Activated naive CD8-positive, alpha-beta T cell treated with anti-CD3 and anti-CD28 coated beads, Interleukin-2, amount 10 ng/mL, durations not matched to agents 7 days and 5 days (primary cell): ENCODE measurements around the gene FAF1. TPM values are rescaled to one million over a fixed set of nuclear protein-coding genes. Genes with fewer than 3 reads are reported as not detected.

Experiments used
- ATAC-seq: fragments of 150-1000 bp; cut with Tn5 transposase; one replicate; pipeline ENCODE4 v1.10.0; 2021; ENCODE audit warnings: low read depth, moderate library complexity
- POLR2A ChIA-PET: fragments of 350-600 bp; sonication (Branson Sonifier 250); formaldehyde crosslinking; loops from one replicate; lab custom pipeline; 2021; ENCODE audit warnings: antibody characterized with exemption; lab: Charles Lee
- DNase-seq: peaks from one replicate; pipeline ENCODE4 v3.0.0; 2021
- H3K27ac Mint-ChIP-seq: one replicate; pipeline ENCODE4 v1.8.0; 2022; ENCODE audit warnings: mild to moderate bottlenecking, mixed read lengths
- H3K27me3 Mint-ChIP-seq: one replicate; pipeline ENCODE4 v1.8.0; 2022; ENCODE audit warnings: mild to moderate bottlenecking, moderate library complexity, mixed read lengths
- H3K36me3 Mint-ChIP-seq: one replicate; pipeline ENCODE4 v1.8.0; 2021; ENCODE audit warnings: mild to moderate bottlenecking, mixed read lengths
- H3K4me1 Mint-ChIP-seq: one replicate; pipeline ENCODE4 v1.8.0; 2021; ENCODE audit warnings: mixed read lengths
- H3K4me3 Mint-ChIP-seq: one replicate; pipeline ENCODE4 v1.8.0; 2022; ENCODE audit warnings: mild to moderate bottlenecking, moderate library complexity, mixed read lengths
- H3K9me3 Mint-ChIP-seq: one replicate; pipeline ENCODE4 v1.8.0; 2021; ENCODE audit warnings: mixed read lengths
- total RNA-seq, 2 experiments: library from RNA; stranded (reverse); gene quantifications; one replicate each; pipeline ENCODE4 v1.2.3, GENCODE V29; 2021

FAF1 gene
- total RNA-seq, 2 experiments from 2014 or later, result 70.3 to 75.2 TPM

DNA sequence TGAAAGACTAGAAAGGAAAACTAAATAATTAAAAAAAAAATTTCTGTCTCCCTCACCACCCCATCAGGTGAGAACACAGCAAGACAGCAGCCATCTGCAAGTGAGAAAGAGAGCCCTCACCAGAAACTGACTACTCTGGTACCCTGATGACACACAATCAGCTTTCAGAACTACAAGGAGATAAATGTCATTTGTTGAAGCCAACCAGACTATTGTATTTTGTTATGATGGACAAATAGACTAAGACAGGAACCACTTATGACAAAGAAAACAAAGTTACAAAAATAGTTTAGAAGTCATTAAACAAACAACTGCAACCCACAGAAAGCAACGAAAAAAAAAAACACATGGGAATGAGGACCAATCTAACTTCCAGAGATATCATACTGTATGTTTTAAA is 98.3 kb downstream of the FAF1 start:
- Mint-ChIP-seq H3K27ac (no peak overlapping the region), H3K27me3 (no peaks in the 10 kb centered on the region), H3K36me3 (peaks cover 39% of the 10 kb centered on the region), H3K9me3 (peaks cover 31% of the 10 kb centered on the region), H3K4me3 (no peak overlapping the region), H3K4me1 (peaks cover 4% of the 10 kb centered on the region)
- POLR2A ChIA-PET, result no interaction called here
- no peak for DNase-seq
- ATAC-seq, result no peak

DNA sequence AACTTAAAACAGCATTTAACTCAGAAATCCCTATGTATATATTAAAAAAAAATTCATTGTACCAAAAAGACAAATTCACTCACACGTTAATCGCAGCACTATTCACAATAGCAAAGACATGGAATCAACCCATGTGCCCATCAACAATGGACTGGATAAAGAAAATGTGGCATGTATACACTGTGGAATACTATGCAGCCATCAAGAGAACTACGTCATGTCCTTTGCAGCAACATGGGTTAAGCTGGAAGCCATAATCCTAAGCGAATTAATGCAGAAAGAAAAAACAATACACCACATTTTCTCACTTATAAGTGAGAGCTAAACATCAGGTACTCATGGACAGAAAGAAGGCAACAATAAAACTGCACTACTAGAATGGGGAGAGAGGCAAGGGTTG is 99.4 kb downstream of the FAF1 start:
- DNase-seq, result no peak
- ATAC-seq, result no peak
- Mint-ChIP-seq H3K36me3 (peaks cover 41% of the 10 kb centered on the region), H3K27ac (no peak overlapping the region), H3K4me1 (peaks cover 8% of the 10 kb centered on the region), H3K4me3 (no peak overlapping the region), H3K9me3 (peaks cover 27% of the 10 kb centered on the region), H3K27me3 (no peaks in the 10 kb centered on the region)
- POLR2A ChIA-PET, result no interaction called here

DNA sequence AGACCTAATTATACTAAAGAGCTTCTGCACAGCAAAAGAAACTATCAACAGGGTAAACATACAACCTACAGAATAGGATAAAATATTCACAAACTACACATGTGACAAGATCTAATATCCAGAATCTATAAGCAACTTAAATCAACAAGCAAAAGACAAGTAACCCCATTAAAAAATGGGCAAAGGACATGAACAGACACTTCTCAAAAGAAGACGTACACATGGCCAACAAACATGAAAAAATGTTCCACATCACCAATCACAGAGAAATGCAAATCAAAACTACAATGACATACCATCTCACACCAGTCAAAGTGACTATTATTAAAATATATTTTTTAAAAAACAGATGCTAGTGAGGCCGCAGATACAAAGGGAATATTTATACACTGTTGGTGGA is 99.8 kb downstream of the FAF1 start:
- POLR2A ChIA-PET, result no interaction called here
- H3K36me3 Mint-ChIP-seq, result peaks cover 41% of the 10 kb centered on the region
- DNase-seq, result no peak
- no peak overlapping the region for H3K27ac Mint-ChIP-seq
- H3K4me1 Mint-ChIP-seq, result peaks cover 8% of the 10 kb centered on the region
- H3K4me3 Mint-ChIP-seq, result no peak overlapping the region
- no peaks in the 10 kb centered on the region for H3K27me3 Mint-ChIP-seq
- H3K9me3 Mint-ChIP-seq, result peaks cover 27% of the 10 kb centered on the region
- ATAC-seq, result no peak

DNA sequence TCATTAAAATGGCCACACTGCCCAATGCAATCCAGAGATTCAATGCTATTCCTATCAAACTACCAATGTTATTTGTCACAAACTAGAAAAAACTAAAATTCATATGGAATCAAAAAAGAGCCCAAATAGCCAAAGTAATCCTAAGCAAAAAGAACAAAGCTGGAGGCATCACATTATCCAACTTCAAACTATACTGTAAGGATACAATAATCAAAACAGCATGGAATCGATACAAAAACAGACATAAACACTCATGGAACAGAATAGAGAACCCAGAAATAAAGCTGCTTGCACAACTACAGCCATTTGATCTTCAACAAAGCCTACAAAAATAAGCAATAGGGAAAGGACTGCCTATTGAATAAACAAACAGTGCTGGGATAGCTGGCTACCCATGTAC is 100.4 kb downstream of the FAF1 start:
- H3K27ac Mint-ChIP-seq, result no peak overlapping the region
- ATAC-seq (no peak), DNase-seq (no peak)
- peaks cover 8% of the 10 kb centered on the region for H3K4me1 Mint-ChIP-seq
- H3K27me3 Mint-ChIP-seq, result no peaks in the 10 kb centered on the region
- peaks cover 27% of the 10 kb centered on the region for H3K9me3 Mint-ChIP-seq
- POLR2A ChIA-PET, result no interaction called here
- peaks cover 41% of the 10 kb centered on the region for H3K36me3 Mint-ChIP-seq
- H3K4me3 Mint-ChIP-seq, result no peak overlapping the region

DNA sequence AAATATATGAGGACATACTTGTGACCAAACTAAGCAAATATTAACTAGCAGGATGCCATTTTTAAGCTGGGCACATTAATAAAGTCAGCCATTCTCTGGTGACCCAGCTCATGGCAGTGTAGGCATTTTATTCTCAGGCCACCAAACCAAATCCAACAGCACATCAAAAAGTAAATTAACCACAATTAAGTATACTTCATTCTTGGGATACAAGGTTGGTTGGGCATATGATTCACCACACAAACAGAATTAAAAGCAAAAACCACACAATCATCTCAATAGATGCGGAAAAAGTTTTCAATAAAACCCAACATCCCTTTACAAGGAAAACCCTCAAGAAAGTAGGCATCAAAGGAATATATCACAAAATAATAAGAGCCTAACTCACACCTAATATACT is 101.3 kb downstream of the FAF1 start:
- DNase-seq (no peak), ATAC-seq (no peak)
- Mint-ChIP-seq H3K27me3 (no peaks in the 10 kb centered on the region), H3K4me1 (peaks cover 8% of the 10 kb centered on the region), H3K9me3 (peaks cover 27% of the 10 kb centered on the region), H3K36me3 (peaks cover 41% of the 10 kb centered on the region), H3K4me3 (no peak overlapping the region), H3K27ac (no peak overlapping the region)
- POLR2A ChIA-PET, result no interaction called here

DNA sequence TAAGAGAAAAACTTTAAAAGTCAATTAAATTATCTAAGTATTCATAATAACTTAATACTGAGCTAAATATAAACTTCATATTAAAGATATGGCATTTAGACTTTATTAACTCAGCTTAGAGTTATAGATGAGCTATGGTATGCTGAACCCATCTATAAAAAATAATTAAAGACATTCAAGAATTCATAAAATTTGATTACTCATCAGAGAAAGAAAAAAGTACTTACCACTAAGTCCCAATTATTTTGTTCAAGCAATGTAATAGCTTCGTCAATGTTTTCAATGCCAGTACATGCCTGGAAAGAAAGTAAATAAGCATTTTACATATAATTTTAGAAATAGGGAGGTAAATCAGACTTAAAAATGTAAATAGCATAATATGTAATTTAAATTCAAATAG is 102.4 kb downstream of the FAF1 start:
- peaks cover 37% of the 10 kb centered on the region for H3K36me3 Mint-ChIP-seq
- POLR2A ChIA-PET, result interaction anchor here (0.6 kb wide), 1 partner anchor 435 kb away, joined by 3 read pairs; no protein-coding TSS in a partner anchor
- H3K27ac Mint-ChIP-seq, result no peak overlapping the region
- H3K27me3 Mint-ChIP-seq, result no peaks in the 10 kb centered on the region
- peaks cover 8% of the 10 kb centered on the region for H3K4me1 Mint-ChIP-seq
- no peak for DNase-seq
- H3K9me3 Mint-ChIP-seq, result peaks cover 24% of the 10 kb centered on the region
- no peak overlapping the region for H3K4me3 Mint-ChIP-seq
- ATAC-seq, result no peak

DNA sequence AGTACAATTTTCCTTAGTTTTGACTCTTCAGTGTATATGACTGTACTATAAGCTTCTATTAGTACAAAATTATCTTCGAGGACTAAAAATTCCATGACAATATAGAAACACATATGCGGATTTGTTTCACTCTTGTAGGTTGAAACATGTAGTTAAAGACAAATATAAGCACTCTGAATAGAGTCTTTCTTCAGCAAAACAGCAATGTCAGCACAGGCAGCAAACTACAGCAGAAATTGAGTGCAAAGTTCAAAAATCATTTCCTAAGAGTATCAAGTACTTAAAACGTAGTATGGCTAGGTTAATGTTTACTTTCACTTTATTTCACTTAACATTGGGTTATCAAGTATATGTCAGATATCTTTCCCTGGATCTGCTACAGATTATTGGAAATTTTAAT is 106.7 kb downstream of the FAF1 start:
- Mint-ChIP-seq H3K4me1 (peaks cover 5% of the 10 kb centered on the region), H3K27me3 (no peaks in the 10 kb centered on the region), H3K4me3 (no peak overlapping the region), H3K9me3 (peaks cover 3% of the 10 kb centered on the region), H3K27ac (no peak overlapping the region), H3K36me3 (peaks cover 16% of the 10 kb centered on the region)
- POLR2A ChIA-PET, result no interaction called here
- ATAC-seq (no peak), DNase-seq (no peak)

DNA sequence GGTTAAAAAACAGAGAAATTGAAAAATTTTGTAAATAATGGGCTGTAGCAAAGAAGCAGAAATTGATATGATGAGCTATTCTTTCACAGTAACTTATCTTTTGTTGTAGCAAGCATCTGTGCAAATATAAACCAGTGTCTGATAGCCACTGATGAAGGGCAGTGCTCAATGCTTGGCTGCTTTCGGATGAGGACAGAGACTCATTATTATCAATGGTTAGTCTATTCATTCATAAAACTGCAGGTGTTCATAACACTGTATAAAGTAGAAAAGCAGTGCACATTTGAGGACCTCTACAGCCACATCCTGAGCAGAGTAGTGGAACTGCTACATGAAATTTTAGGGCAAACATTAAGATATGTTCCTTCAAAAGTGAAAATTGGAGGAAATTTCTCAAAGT is 107.2 kb downstream of the FAF1 start:
- peaks cover 3% of the 10 kb centered on the region for H3K9me3 Mint-ChIP-seq
- H3K27ac Mint-ChIP-seq, result no peak overlapping the region
- no peak overlapping the region for H3K4me3 Mint-ChIP-seq
- DNase-seq, result no peak
- H3K4me1 Mint-ChIP-seq, result peaks cover 5% of the 10 kb centered on the region
- POLR2A ChIA-PET, result no interaction called here
- peaks cover 19% of the 10 kb centered on the region for H3K36me3 Mint-ChIP-seq
- no peaks in the 10 kb centered on the region for H3K27me3 Mint-ChIP-seq
- no peak for ATAC-seq

DNA sequence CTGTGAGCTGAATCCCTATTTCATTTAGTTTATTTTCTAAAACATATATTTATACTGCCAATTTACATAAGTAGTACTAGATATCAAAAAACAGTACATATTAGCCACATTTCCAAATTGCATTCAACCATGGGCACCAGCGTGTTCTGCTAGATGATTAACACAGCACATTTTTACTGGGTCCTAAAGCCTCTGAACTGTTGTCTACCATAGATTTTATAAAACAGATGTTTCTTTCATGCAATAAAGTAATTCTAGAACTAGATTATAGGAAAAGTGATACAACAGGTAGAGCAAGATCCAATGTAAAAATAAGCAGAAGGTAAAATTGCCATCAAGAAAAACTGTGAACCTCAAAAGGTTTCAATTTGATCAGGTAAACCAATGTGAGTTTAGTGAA is 108.6 kb downstream of the FAF1 start:
- peaks cover 5% of the 10 kb centered on the region for H3K4me1 Mint-ChIP-seq

DNA sequence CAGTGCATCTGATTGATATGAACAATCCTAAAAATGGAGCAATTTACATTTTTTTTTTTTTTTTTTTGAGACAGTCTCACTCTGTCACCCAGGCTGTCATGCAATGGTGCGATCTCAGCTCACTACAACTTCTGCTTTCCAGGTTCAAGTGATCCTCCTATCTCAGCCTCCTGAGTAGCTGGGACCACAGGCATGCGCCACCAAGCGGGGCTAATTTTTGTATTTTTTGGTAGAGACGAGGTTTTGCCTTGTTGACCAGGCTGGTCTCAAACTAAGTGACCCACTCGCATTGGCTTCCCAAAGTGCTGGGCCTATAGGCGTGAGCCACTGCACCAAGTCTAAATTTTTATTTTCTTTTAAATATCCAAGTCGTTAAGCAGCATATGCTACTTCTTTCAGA is 109.0 kb downstream of the FAF1 start:
- peaks cover 9% of the 10 kb centered on the region for H3K9me3 Mint-ChIP-seq
- H3K27me3 Mint-ChIP-seq, result no peaks in the 10 kb centered on the region
- ATAC-seq, result no peak
- H3K36me3 Mint-ChIP-seq, result peaks cover 26% of the 10 kb centered on the region
- POLR2A ChIA-PET, result interaction anchor here (0.6 kb wide), 1 partner anchor 343 kb away, joined by 3 read pairs; no protein-coding TSS in a partner anchor
- no peak overlapping the region for H3K27ac Mint-ChIP-seq
- DNase-seq, result no peak
- H3K4me1 Mint-ChIP-seq, result peaks cover 2% of the 10 kb centered on the region
- no peak overlapping the region for H3K4me3 Mint-ChIP-seq

More for the DNA sequence above, 108.6 kb downstream of the FAF1 start:
- DNase-seq, result no peak
- peaks cover 27% of the 10 kb centered on the region for H3K36me3 Mint-ChIP-seq
- no peak overlapping the region for H3K4me3 Mint-ChIP-seq
- ATAC-seq, result no peak
- no peaks in the 10 kb centered on the region for H3K27me3 Mint-ChIP-seq
- POLR2A ChIA-PET, result no interaction called here
- no peak overlapping the region for H3K27ac Mint-ChIP-seq
- peaks cover 8% of the 10 kb centered on the region for H3K9me3 Mint-ChIP-seq

DNA sequence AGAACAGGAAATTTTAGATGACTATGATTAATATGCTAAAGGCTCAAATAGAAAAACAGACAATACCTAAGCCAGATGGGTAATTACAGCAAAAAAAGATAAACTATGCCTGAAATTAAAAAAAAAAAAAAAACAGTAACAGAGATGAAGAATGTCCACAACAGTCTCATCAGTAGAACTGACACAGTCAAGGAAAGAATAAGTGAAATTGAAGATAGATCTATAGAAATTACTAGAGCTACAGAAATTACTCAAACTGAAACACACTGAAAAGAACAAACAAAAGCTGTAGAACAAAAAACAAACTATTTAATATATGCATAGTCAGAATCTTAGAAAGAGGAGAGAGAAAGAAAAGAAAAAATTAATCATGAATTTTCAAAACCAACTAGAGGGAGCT is 112.8 kb downstream of the FAF1 start:
- no peaks in the 10 kb centered on the region for H3K27me3 Mint-ChIP-seq
- H3K27ac Mint-ChIP-seq, result no peak overlapping the region
- DNase-seq, result no peak

DNA sequence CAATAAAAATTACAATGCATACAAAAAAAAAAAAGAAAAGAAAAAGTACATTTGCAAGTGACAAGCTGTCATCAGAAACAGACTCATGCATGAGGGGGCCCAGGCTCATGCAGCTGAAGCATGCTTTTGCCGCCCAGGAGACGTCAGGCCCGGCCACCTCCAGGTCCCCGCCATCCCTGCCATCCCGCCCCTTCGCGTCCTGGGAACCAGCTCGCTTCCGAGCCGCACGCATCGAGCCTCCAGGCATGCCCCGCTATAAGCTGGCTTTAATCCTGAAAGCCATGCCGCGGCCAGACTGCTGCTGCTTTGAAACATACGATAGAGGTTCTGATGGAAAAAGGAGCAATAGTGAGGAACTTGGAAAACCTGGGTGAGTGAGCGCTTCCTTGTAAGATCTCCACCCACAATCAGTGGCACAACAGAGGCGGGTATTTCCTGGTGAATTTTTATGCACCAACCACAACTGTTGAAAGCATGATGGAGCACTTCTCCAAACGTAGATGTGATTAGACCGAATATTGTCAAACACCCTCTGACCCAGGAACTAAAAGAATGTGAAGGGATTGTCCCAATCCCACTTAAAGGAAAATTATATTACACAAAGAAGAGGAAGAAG is 113.7 kb downstream of the FAF1 start:
- no peak overlapping the region for H3K27ac Mint-ChIP-seq
- peaks cover 9% of the 10 kb centered on the region for H3K9me3 Mint-ChIP-seq
- H3K4me1 Mint-ChIP-seq, result peaks cover 5% of the 10 kb centered on the region
- POLR2A ChIA-PET, result no interaction called here
- ATAC-seq (no peak), DNase-seq (no peak)
- H3K4me3 Mint-ChIP-seq, result no peak overlapping the region
- peaks cover 30% of the 10 kb centered on the region for H3K36me3 Mint-ChIP-seq
- H3K27me3 Mint-ChIP-seq, result no peaks in the 10 kb centered on the region

More for the DNA sequence above, 112.8 kb downstream of the FAF1 start:
- no peak for ATAC-seq
- POLR2A ChIA-PET, result no interaction called here
- Mint-ChIP-seq H3K4me1 (peaks cover 7% of the 10 kb centered on the region), H3K36me3 (peaks cover 33% of the 10 kb centered on the region), H3K4me3 (no peak overlapping the region), H3K9me3 (peaks cover 9% of the 10 kb centered on the region)

DNA sequence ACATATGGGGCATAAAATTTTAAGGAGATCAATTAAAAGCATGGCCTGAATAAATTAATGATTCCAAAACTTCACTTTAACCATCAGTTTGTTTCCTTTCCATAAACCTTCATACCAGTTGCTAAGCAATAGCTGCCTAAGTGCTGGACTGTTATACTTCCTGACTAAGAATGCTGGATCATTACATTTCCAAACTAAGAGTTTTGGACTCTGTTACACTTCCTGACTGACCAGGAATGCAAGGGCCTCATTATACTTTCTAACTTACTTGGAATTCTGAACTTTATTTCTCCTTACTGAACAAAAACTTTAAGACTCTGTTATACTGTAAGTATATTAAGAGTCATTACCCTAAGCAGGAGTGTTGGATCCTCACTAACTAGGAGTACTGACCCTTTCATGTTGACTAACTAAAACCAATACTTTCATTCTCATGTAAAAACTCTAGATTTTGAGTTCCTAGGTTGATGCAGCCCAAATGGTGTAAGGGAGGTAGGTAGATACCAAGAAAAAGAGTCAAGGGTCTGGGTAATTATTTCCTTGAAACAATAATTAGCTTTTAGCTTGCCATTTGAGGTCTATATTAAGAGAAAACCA is 118.2 kb downstream of the FAF1 start:
- no peak for DNase-seq
- ATAC-seq, result no peak
- Mint-ChIP-seq H3K36me3 (peaks cover 14% of the 10 kb centered on the region), H3K4me3 (no peak overlapping the region), H3K9me3 (peaks cover 2% of the 10 kb centered on the region), H3K27ac (no peak overlapping the region), H3K4me1 (peaks cover 5% of the 10 kb centered on the region), H3K27me3 (no peaks in the 10 kb centered on the region)
- POLR2A ChIA-PET, result no interaction called here

DNA sequence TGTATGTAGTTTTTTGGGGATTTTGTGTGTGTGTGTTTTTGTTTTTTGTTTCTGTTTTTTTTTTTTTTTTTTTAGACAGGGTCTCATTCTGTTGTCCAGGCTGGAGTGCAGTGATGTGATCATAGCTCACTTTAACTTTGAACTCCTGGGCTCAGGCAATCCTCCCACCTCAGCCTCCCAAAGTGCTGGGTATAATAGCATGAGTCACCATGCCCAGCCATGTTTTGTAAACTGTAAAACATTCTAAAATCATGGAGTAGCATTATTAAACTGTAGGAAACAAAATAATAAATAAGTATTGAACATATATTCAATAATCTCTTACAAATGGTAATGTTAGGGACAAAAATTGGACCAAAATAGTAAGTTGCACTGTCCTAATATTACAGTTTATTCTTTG is 124.0 kb downstream of the FAF1 start:
- no peaks in the 10 kb centered on the region for H3K27me3 Mint-ChIP-seq
- ATAC-seq (no peak), DNase-seq (no peak)
- peaks cover 19% of the 10 kb centered on the region for H3K36me3 Mint-ChIP-seq
- peaks cover 4% of the 10 kb centered on the region for H3K9me3 Mint-ChIP-seq
- H3K4me3 Mint-ChIP-seq, result no peak overlapping the region
- POLR2A ChIA-PET, result no interaction called here
- no peak overlapping the region for H3K27ac Mint-ChIP-seq
- H3K4me1 Mint-ChIP-seq, result no peaks in the 10 kb centered on the region
